A549 treated with ZK216348 at 1 μM for 4 hours (cell line): Measurements from ENCODE around the gene LYZL4. TPM values are rescaled to one million over a fixed set of nuclear protein-coding genes. Genes with fewer than 3 reads are reported as not detected.

Experiments
- total RNA-seq: library from RNA; stranded (reverse); fragments of 200-300 nt; extraction: Qiagen RNA extraction; gene quantifications from 5 replicates; pipeline ENCODE4 v1.2.3, GENCODE V29; 2022; ENCODE audit warnings: low read depth

Gene LYZL4, protein sequence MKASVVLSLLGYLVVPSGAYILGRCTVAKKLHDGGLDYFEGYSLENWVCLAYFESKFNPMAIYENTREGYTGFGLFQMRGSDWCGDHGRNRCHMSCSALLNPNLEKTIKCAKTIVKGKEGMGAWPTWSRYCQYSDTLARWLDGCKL
- total RNA-seq = not detected in 5 replicates

DNA sequence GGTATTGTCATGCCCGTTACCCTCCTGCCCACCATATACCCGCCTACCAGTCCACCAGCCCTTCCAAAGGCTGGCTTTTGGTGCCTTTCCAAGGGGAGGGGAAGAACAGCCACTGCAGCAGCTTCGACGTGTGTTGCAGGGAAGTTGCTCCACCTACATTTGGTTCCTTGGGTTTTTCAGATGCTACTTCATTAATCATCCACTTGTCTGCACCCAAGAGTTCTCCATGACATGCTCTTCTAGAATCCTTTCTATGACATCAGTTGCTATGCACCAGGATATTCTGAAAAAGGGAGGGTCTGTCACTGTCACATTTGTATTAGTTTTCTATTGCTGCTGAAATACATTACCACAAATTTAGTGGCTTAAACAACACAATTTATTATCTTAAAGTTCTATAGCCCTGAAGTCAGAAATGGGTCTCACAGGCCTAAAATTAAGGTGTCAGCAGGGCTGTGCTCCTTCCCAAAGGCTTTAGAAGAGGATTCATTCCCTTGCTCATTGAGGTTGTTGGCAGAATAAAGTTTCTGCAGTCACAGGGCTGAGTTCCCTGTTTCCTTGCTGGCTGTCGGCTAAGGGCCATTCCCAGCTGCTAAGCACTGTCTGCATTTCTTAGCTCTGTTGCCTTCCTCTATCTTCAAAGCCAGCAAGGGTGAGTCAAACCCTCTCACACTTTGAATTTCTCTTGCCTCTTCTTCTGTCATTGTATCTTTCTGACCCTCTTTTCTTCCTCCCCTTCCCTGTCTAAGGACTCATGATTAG lies at the start of gene LYZL4:
TSS of gene LYZL4 (minus strand) at position 241 of the 762 bp plus-strand sequence. CDS start 3,359 bp downstream, outside the sequence.

Other genes with a start within 250 kb of the LYZL4 start
- 0.48 to 1.9 TPM (median 1.5 TPM) in 5 replicates for gene CCK, start 144.4 kb downstream of the LYZL4 start, total RNA-seq
- gene VIPR1, start 92.0 kb upstream of the LYZL4 start, total RNA-seq = 0.47 to 1.0 TPM (median 0.68 TPM) in 5 replicates
- gene SEC22C, start 171.4 kb upstream of the LYZL4 start, total RNA-seq = 26.6 to 31.7 TPM (median 31.4 TPM) in 5 replicates
- gene SS18L2, start 180.2 kb upstream of the LYZL4 start, total RNA-seq = 13.3 to 21.4 TPM (median 17.4 TPM) in 5 replicates
- 8.3 to 13.5 TPM (median 11.7 TPM) in 5 replicates for gene NKTR, start 190.1 kb upstream of the LYZL4 start, total RNA-seq
- gene ZBTB47, start 243.1 kb upstream of the LYZL4 start, total RNA-seq = 4.9 to 7.6 TPM (median 6.1 TPM) in 5 replicates